Measurements from ENCODE around the gene ARIH1. TPM values are rescaled to one million over a fixed set of nuclear protein-coding genes. Genes with fewer than 3 reads are reported as not detected.

Gene ARIH1
- polyA plus RNA-seq, 1 of the 3 experiments (the other 2 are of a cell fraction) = 48.3 TPM

- Histone ChIP-seq H3K27ac (ENCODE audit: low read depth in 2 of 2, low read length in 1 of 2) (no peak overlapping the region), H4K20me1 (ENCODE audit: insufficient read depth) (peaks cover 53% of the 10 kb centered on the region), H3F3A (replicated peaks; ENCODE audit: insufficient read depth) (peaks cover 10% of the 10 kb centered on the region), H3K27me3 (ENCODE audit: insufficient read depth) (no peaks in the 10 kb centered on the region), H3K4me2 (no peak overlapping the region), H3K9ac (no peak overlapping the region), H2AFZ (ENCODE audit: low read depth) (no peak overlapping the region), H3K9me2 (no peaks in the 10 kb centered on the region), H3K4me1 (ENCODE audit: control insufficient read depth in 1 of 2, insufficient read depth in 2 of 2, low read depth in 1 of 2, low read length in 1 of 2) (no peaks in the 10 kb centered on the region), H3K36me3 (replicated peaks in 1 of 2; ENCODE audit: control insufficient read depth in 1 of 2, insufficient read depth in 2 of 2, low read length in 1 of 2) (peaks cover 0 to 42% of the 10 kb centered on the region in 2 experiments), H3K9me3 (no peaks in the 10 kb centered on the region), H3K79me2 (ENCODE audit: insufficient read depth) (peaks cover 91% of the 10 kb centered on the region), H3K4me3 (ENCODE audit: low read depth in 2 of 2, low read length in 1 of 2) (no peak overlapping the region)
- ChIA-PET POLR2A (no interaction called here), CTCF (no interaction called here)
- DNase-seq = no peak
- TF ChIP-seq JUND (IDR thresholded peaks at IDR 0.05) (peak; percentile 31; the same call in 1 of the 2 replicates), GATA2 (CRISPR knock-in tag; IDR thresholded peaks at IDR 0.05) (no peak), SIN3A (IDR thresholded peaks at IDR 0.05; ENCODE audit: borderline replicate concordance, low read depth, low read length) (no peak)
- 90% methylated on average over 1 of the region's 1 CpG for WGBS (ENCODE audit: low lambda C conversion rate)
Measured at GRCh38 chr15:72521682-72522081, 47.6 kb downstream of the ARIH1 start.

- no peaks in the 10 kb centered on the region for H3K4me1 ChIP-seq (ENCODE audit: control insufficient read depth in 1 of 2, insufficient read depth in 2 of 2, low read depth in 1 of 2, low read length in 1 of 2)
- H3K27me3 ChIP-seq (ENCODE audit: insufficient read depth) = no peaks in the 10 kb centered on the region
- peaks cover 20% of the 10 kb centered on the region for H3F3A ChIP-seq (replicated peaks; ENCODE audit: insufficient read depth)
- ChIA-PET CTCF (interaction anchor here (0.7 to 1.6 kb wide), 4 partner anchors 8 to 259 kb away, joined by 3 to 5 read pairs (median 4); no protein-coding TSS in a partner anchor), POLR2A (no interaction called here)
- TF ChIP-seq, protein P1, sequence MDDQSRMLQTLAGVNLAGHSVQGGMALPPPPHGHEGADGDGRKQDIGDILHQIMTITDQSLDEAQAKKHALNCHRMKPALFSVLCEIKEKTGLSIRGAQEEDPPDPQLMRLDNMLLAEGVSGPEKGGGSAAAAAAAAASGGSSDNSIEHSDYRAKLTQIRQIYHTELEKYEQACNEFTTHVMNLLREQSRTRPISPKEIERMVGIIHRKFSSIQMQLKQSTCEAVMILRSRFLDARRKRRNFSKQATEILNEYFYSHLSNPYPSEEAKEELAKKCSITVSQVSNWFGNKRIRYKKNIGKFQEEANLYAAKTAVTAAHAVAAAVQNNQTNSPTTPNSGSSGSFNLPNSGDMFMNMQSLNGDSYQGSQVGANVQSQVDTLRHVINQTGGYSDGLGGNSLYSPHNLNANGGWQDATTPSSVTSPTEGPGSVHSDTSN (IDR thresholded peaks at IDR 0.05) = no peak
- TF ChIP-seq GATA2 (CRISPR knock-in tag; IDR thresholded peaks at IDR 0.05) (no peak), RCOR1 (IDR thresholded peaks at IDR 0.05; ENCODE audit: low read length) (no peak), SIN3A (IDR thresholded peaks at IDR 0.05; ENCODE audit: borderline replicate concordance, low read depth, low read length) (no peak), NFIC (IDR thresholded peaks at IDR 0.05; ENCODE audit: borderline replicate concordance) (no peak), GABPA (IDR thresholded peaks at IDR 0.05; ENCODE audit: low read depth) (no peak), RAD21 (IDR thresholded peaks at IDR 0.05; ENCODE audit: low read length) (peak; percentile 34; the same call in 1 of the 2 replicates), ELF1 (IDR thresholded peaks at IDR 0.05) (no peak), JUND (IDR thresholded peaks at IDR 0.05) (no peak), FOXM1 (IDR thresholded peaks at IDR 0.05; ENCODE audit: low read depth) (no peak), USF2 (IDR thresholded peaks at IDR 0.05; ENCODE audit: borderline replicate concordance, low read depth, low read length) (no peak), SMC3 (IDR thresholded peaks at IDR 0.05; ENCODE audit: low read depth, low read length) (no peak), TCF12 (IDR thresholded peaks at IDR 0.05) (no peak), TEAD4 (IDR thresholded peaks at IDR 0.05; ENCODE audit: borderline replicate concordance, insufficient read depth) (no peak), CTCF (IDR thresholded peaks at IDR 0.05) (peak; percentile 42), YY1 (IDR thresholded peaks at IDR 0.05; ENCODE audit: low read depth) (no peak), MEF2A (IDR thresholded peaks at IDR 0.05; ENCODE audit: borderline replicate concordance, low read depth) (no peak), USF1 (IDR thresholded peaks at IDR 0.05; ENCODE audit: borderline replicate concordance, low read depth) (no peak)
- H4K20me1 ChIP-seq (ENCODE audit: insufficient read depth) = peaks cover 61% of the 10 kb centered on the region
- peaks cover 0 to 20% of the 10 kb centered on the region in 2 experiments for H3K36me3 ChIP-seq (replicated peaks in 1 of 2; ENCODE audit: control insufficient read depth in 1 of 2, insufficient read depth in 2 of 2, low read length in 1 of 2)
- H3K9ac ChIP-seq = no peak overlapping the region
- no peak for DNase-seq
- H3K9me3 ChIP-seq = peaks cover 4% of the 10 kb centered on the region; the same call in 1 of the 2 replicates
- no peak overlapping the region for H3K27ac ChIP-seq (ENCODE audit: low read depth in 2 of 2, low read length in 1 of 2)
- H3K4me2 ChIP-seq = no peak overlapping the region
- WGBS (ENCODE audit: low lambda C conversion rate) = 92% methylated on average over 5 of the region's 5 CpGs
- no peak overlapping the region for H3K4me3 ChIP-seq (ENCODE audit: low read depth in 2 of 2, low read length in 1 of 2)
- H2AFZ ChIP-seq (ENCODE audit: low read depth) = no peak overlapping the region
- no peaks in the 10 kb centered on the region for H3K9me2 ChIP-seq
- H3K79me2 ChIP-seq (ENCODE audit: insufficient read depth) = peaks cover 92% of the 10 kb centered on the region
Measured at GRCh38 chr15:72532991-72533601, 59.0 kb downstream of the ARIH1 start.

Measured in SK-N-SH (cell line).